GM20000 (cell line): ENCODE results near the gene TSPAN1.

Source experiments
- DNase-seq: peaks from one replicate; pipeline ENCODE4 v3.0.0; 2012; ENCODE audit warnings: low spot score
- TF ChIP-seq, protein P1 (sequence below): IDR thresholded peaks from 2 replicates; pipeline ENCODE4 v1.5.1; 2012; ENCODE audit warnings: mild to moderate bottlenecking, control low read depth; ENCODE audit errors: extremely low read depth, missing control alignments

Gene TSPAN1

GRCh38 chr1:46183926-46184557 lies 9.2 kb downstream of the TSPAN1 start:
- DNase-seq: no peak
- TF ChIP-seq, protein P1, sequence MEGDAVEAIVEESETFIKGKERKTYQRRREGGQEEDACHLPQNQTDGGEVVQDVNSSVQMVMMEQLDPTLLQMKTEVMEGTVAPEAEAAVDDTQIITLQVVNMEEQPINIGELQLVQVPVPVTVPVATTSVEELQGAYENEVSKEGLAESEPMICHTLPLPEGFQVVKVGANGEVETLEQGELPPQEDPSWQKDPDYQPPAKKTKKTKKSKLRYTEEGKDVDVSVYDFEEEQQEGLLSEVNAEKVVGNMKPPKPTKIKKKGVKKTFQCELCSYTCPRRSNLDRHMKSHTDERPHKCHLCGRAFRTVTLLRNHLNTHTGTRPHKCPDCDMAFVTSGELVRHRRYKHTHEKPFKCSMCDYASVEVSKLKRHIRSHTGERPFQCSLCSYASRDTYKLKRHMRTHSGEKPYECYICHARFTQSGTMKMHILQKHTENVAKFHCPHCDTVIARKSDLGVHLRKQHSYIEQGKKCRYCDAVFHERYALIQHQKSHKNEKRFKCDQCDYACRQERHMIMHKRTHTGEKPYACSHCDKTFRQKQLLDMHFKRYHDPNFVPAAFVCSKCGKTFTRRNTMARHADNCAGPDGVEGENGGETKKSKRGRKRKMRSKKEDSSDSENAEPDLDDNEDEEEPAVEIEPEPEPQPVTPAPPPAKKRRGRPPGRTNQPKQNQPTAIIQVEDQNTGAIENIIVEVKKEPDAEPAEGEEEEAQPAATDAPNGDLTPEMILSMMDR: no peak

- TF ChIP-seq, protein P1: no peak
- DNase-seq: no peak
Measured at GRCh38 chr1:46184920-46185658, 10.2 kb downstream of the TSPAN1 start.

GRCh38 chr1:46186076-46186475 lies 11.2 kb downstream of the TSPAN1 start:
- TF ChIP-seq, protein P1: no peak
- no peak for DNase-seq

DNA sequence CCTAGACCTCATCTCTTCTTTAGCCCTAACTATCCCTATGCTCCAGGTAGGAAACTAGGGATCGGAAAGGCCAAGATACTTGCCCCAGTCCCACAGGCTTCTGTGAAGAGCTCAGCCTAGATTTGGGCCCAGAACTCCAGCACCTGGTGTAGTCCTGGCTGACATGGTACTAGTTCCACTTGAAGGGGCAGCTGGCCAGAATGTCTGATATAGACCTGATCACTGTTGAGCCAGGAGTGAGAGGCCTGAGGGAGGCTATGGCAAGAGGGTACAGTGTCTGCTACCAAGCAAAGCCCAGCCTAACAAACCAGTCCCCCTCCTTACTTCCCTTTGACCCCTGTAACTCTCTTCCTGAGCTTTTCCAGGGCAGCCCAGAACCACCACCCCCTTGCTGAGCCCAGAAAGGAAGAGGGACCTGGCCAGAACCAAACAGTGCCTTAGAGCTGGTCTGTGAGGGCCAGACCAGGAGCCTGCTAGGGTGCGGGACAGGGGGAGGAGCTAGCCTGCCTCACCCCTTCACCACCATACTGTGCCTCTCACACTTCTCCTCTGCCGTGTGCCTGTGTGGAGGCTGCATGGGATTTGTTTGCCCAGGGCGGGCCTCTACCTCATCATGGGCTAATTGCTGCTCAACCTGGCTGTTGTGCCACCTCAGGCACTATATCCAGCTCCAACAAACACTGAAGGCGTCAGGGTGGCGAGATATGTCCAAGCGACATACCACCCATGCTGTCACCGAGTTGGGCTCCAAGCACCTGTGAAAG lies 12.4 kb downstream of the TSPAN1 start:
- DNase-seq: no peak
- TF ChIP-seq, protein P1: no peak

- no peak for DNase-seq
- TF ChIP-seq, protein P1: no peak
Measured at GRCh38 chr1:46188295-46189030, 13.6 kb downstream of the TSPAN1 start.

GRCh38 chr1:46190539-46190938 lies 15.7 kb downstream of the TSPAN1 start:
- no peak for DNase-seq
- TF ChIP-seq, protein P1: no peak
